ENCODE measurements around the gene GADD45B. TPM values are rescaled to one million over a fixed set of nuclear protein-coding genes. Genes with fewer than 3 reads are reported as not detected.
A peak's percentile ranks its signal among the peaks of the same experiment; 100 is the strongest.

GADD45B gene
- total RNA-seq, 1 experiment from 2014 or later, result 24.7 TPM

GRCh38 chr19:2527171-2527570 lies 51.2 kb downstream of the GADD45B start:
- Histone ChIP-seq H3K36me3 (ENCODE audit: low read depth) (no peaks in the 10 kb centered on the region), H3K79me2 (ENCODE audit: low read depth) (no peaks in the 10 kb centered on the region), H3K4me3 (no peak overlapping the region), H4K20me1 (ENCODE audit: insufficient read depth) (no peaks in the 10 kb centered on the region), H3K27me3 (ENCODE audit: insufficient read depth, low read depth) (no peaks in the 10 kb centered on the region), H3F3A (ENCODE audit: insufficient read depth, low read depth) (peaks cover 42% of the 10 kb centered on the region), H3K9me2 (ENCODE audit: insufficient read depth) (no peaks in the 10 kb centered on the region), H3K27ac (peak overlapping the region; percentile 99), H2AFZ (no peak overlapping the region), H3K4me1 (replicated peaks; ENCODE audit: insufficient read depth) (peaks cover 57% of the 10 kb centered on the region), H3K4me2 (peak overlapping the region; percentile 7; the same call in 1 of the 2 replicates), H3K9me3 (ENCODE audit: insufficient read depth, low read depth) (no peaks in the 10 kb centered on the region)
- TF ChIP-seq EZH2 (IDR thresholded peaks at IDR 0.05; ENCODE audit: low read depth), result no peak
- CTCF ChIA-PET, result no interaction called here
- intact Hi-C loops (cut with micrococcal nuclease; ENCODE audit: unreplicated experiment), result no loop called here
- DNase-seq, result no peak
- BruUV-seq (replicated peaks), result no TSS peak
- POLR2A ChIA-PET (ENCODE audit: unreplicated experiment), result interaction anchor here (0.5 kb wide), 1 partner anchor 500 kb away, joined by 3 read pairs; no protein-coding TSS in a partner anchor

GRCh38 chr19:2527686-2528085 lies 51.8 kb downstream of the GADD45B start:
- ChIA-PET POLR2A (ENCODE audit: unreplicated experiment) (interaction anchor here (0.5 kb wide), 1 partner anchor 501 kb away, joined by 3 read pairs; no protein-coding TSS in a partner anchor), CTCF (no interaction called here)
- H3F3A ChIP-seq (ENCODE audit: insufficient read depth, low read depth), result peaks cover 47% of the 10 kb centered on the region
- H2AFZ ChIP-seq, result no peak overlapping the region
- TF ChIP-seq EZH2 (IDR thresholded peaks at IDR 0.05; ENCODE audit: low read depth), result no peak
- no peak for TF ChIP-seq CTCF (conservative IDR thresholded peaks at IDR 0.05)
- no peaks in the 10 kb centered on the region for H4K20me1 ChIP-seq (ENCODE audit: insufficient read depth)
- intact Hi-C loops (cut with micrococcal nuclease; ENCODE audit: unreplicated experiment), result loop anchor here (2.0 kb wide), 1 partner anchor 33 kb away; no protein-coding TSS in a partner anchor
- no peaks in the 10 kb centered on the region for H3K79me2 ChIP-seq (ENCODE audit: low read depth)
- peak overlapping the region; percentile 99 for H3K27ac ChIP-seq
- DNase-seq, result no peak
- H3K4me2 ChIP-seq, result 0 out of 2 replicates have a peak overlapping the region, but pooled peaks have one; percentile 7
- no peaks in the 10 kb centered on the region for H3K36me3 ChIP-seq (ENCODE audit: low read depth)
- no peak overlapping the region for H3K4me3 ChIP-seq
- H3K9me2 ChIP-seq (ENCODE audit: insufficient read depth), result no peaks in the 10 kb centered on the region
- no TSS peak for BruUV-seq (replicated peaks)
- H3K4me1 ChIP-seq (replicated peaks; ENCODE audit: insufficient read depth), result peaks cover 63% of the 10 kb centered on the region
- H3K27me3 ChIP-seq (ENCODE audit: insufficient read depth, low read depth), result no peaks in the 10 kb centered on the region
- H3K9me3 ChIP-seq (ENCODE audit: insufficient read depth, low read depth), result no peaks in the 10 kb centered on the region

Small RNA genes lying within 50 kb of the gene (microRNA-seq; reads per million reads assigned to microRNA genes)
- gene MIR7108 (ENCODE audit: borderline number of aligned reads, borderline replicate concordance), result not detected

Other genes with a start within 250 kb of the GADD45B start
- gene PLEKHJ1, start 239.8 kb upstream of the GADD45B start, total RNA-seq (2021), result 38.6 and 45.9 TPM in 2 replicates
- gene SF3A2, start 239.3 kb upstream of the GADD45B start, total RNA-seq (2021), result 73.5 and 83.0 TPM in 2 replicates
- 6.9 and 8.1 TPM in 2 replicates for gene AMH, start 226.8 kb upstream of the GADD45B start, total RNA-seq (2021)
- 1.1 and 1.4 TPM in 2 replicates for gene JSRP1, start 219.7 kb upstream of the GADD45B start, total RNA-seq (2021)
- not detected in 2 replicates for gene PEAK3, start 194.0 kb upstream of the GADD45B start, total RNA-seq (2021)
- 0.18 TPM in 1 of 2 replicates, not detected in the other for gene LINGO3, start 168.0 kb upstream of the GADD45B start, total RNA-seq (2021)
- gene LSM7, start 147.5 kb upstream of the GADD45B start, total RNA-seq (2021), result 80.2 and 83.4 TPM in 2 replicates
- gene SPPL2B, start 147.4 kb upstream of the GADD45B start, total RNA-seq (2021), result 49.6 and 64.1 TPM in 2 replicates
- gene TMPRSS9, start 115.9 kb upstream of the GADD45B start, total RNA-seq (2021), result 0.10 and 0.20 TPM in 2 replicates
- 80.0 and 81.9 TPM in 2 replicates for gene TIMM13, start 48.5 kb upstream of the GADD45B start, total RNA-seq (2021)
- gene LMNB2, start 19.2 kb upstream of the GADD45B start, total RNA-seq (2021), result 109 and 114 TPM in 2 replicates
- gene GNG7, start 226.6 kb downstream of the GADD45B start, total RNA-seq (2021), result 2.8 and 3.0 TPM in 2 replicates
- 0.57 and 1.0 TPM in 2 replicates for gene DIRAS1, start 245.2 kb downstream of the GADD45B start, total RNA-seq (2021)